Muscle of leg (tissue), 11 donors: ENCODE measurements around the gene FGD5. TPM values are rescaled to one million over a fixed set of nuclear protein-coding genes. Genes with fewer than 3 reads are reported as not detected.

Experiments used
- DNase-seq: peaks from one replicate; pipeline ENCODE4 v3.0.0; 2013
- H3K27ac ChIP-seq: one replicate; pipeline ENCODE4 v1.5.1; 2013; ENCODE audit warnings: mild to moderate bottlenecking, low read length, control low read depth
- H3K27me3 ChIP-seq: one replicate; pipeline ENCODE4 v1.6.1; 2013; ENCODE audit warnings: low read length; ENCODE audit not compliant: control insufficient read depth, insufficient read depth
- H3K36me3 ChIP-seq: one replicate; pipeline ENCODE4 v1.6.1; 2013; ENCODE audit warnings: low read length; ENCODE audit not compliant: control insufficient read depth, insufficient read depth
- H3K4me1 ChIP-seq: one replicate; pipeline ENCODE4 v1.6.1; 2013; ENCODE audit warnings: low read length; ENCODE audit not compliant: control insufficient read depth, insufficient read depth
- H3K4me3 ChIP-seq: one replicate; pipeline ENCODE4 v1.5.1; 2013; ENCODE audit warnings: low read length, control low read depth
- H3K9me3 ChIP-seq: replicated peaks from 2 replicates; pipeline ENCODE4 v1.6.1; 2013; ENCODE audit warnings: low read depth, low read length; ENCODE audit not compliant: control insufficient read depth
- WGBS: methylation state at CpG from one replicate; pipeline ENCODE4 v1.1.5; 2013; ENCODE audit warnings: missing lambda C conversion rate; ENCODE audit not compliant: insufficient coverage; 5-methylcytosine and 5-hydroxymethylcytosine counted together
- polyA plus RNA-seq, 8 donors: library from polyadenylated mRNA; unstranded; fragments of 120-200 nt; gene quantifications; one replicate each; pipeline versions ENCODE4 v1.2.1 to v1.2.3, GENCODE V29; 2013; ENCODE audit warnings: inconsistent platforms in 1 of 8, low replicate concordance in 1 of 8; ENCODE audit not compliant: insufficient read length in 8 of 8, insufficient read depth in 1 of 8
- total RNA-seq: library from RNA; stranded (reverse); fragments of 120-200 nt; gene quantifications from one replicate; pipeline ENCODE4 v1.2.4, GENCODE V29; 2013

FGD5 gene
- total and polyA plus RNA-seq, 9 donors, result 14.1 to 26.4 (median 20.0) TPM

DNA sequence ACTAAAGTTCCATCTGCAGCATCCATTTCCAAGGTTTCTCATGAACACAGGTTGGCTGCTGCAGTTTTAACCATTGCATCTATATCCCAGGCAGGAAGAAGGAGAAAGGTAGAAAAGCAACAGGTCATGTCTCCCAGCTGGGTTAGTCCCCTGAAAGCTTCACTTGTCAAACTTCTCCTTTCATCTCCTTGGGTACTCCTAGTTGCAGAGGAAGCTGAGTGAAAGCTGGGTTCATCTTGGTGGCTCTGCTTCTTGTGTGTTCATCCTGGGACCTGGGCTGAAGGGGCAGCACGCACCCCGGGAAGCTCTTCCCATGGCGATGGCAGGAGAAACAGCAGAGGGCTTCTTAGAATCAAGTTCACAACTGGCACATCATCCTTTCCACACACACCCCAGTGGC is 67.3 kb downstream of the FGD5 start:
- no peaks in the 10 kb centered on the region for H3K27me3 ChIP-seq
- H3K9me3 ChIP-seq, result no peaks in the 10 kb centered on the region
- H3K27ac ChIP-seq, result no peak overlapping the region
- peaks cover 4% of the 10 kb centered on the region for H3K36me3 ChIP-seq
- no peaks in the 10 kb centered on the region for H3K4me1 ChIP-seq
- WGBS, result no CpG with 5 or more reads among the region's 3 CpGs
- H3K4me3 ChIP-seq, result no peak overlapping the region
- no peak for DNase-seq

DNA sequence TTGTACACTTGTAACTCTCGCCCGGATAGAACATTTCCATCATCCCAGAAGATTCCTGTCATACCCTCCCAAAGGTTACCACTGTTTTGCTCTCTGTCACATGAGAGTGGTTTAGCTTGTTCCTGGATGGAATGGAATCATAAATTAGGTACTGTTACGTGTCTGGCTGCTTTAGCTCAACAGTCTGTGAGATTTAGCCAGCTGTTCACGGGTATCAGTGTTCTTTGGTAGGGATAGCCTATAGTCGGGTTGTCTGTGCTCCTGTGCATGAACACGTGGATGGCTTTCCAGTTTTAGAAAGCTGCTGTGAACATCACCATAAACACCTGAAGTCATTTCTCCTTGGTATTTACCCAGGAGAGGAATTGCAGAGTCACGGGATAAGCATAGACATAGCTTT is 70.4 kb downstream of the FGD5 start:
- Histone ChIP-seq H3K36me3 (no peaks in the 10 kb centered on the region), H3K4me3 (no peak overlapping the region), H3K4me1 (no peaks in the 10 kb centered on the region), H3K27ac (no peak overlapping the region), H3K27me3 (peaks cover 3% of the 10 kb centered on the region), H3K9me3 (no peaks in the 10 kb centered on the region)
- no peak for DNase-seq
- 34% methylated on average over 2 of the region's 7 CpGs for WGBS

DNA sequence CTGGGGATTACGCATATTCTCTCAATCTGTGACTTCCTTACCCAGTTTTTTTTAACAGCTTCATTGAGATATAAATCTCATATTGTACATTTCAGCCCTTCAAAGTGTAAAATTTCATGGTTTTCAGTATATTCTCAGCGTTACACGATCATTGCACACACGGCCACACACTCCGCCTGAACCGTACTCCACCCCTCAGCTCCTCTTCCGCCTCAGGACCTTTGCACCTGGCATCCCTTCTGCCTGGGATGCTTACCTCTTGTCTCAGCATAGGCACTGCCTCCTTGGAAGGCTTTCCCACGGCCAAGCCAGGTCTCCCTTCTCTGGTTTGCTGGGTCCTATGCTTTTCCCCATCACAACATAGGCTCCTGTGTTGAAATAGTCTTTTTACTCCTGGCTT is 71.2 kb downstream of the FGD5 start:
- H3K4me1 ChIP-seq, result no peaks in the 10 kb centered on the region
- WGBS, result 60% methylated on average over 6 of the region's 8 CpGs
- H3K4me3 ChIP-seq, result no peak overlapping the region
- H3K36me3 ChIP-seq, result no peaks in the 10 kb centered on the region
- no peak for DNase-seq
- H3K9me3 ChIP-seq, result no peaks in the 10 kb centered on the region
- H3K27ac ChIP-seq, result no peak overlapping the region
- peaks cover 3% of the 10 kb centered on the region for H3K27me3 ChIP-seq

DNA sequence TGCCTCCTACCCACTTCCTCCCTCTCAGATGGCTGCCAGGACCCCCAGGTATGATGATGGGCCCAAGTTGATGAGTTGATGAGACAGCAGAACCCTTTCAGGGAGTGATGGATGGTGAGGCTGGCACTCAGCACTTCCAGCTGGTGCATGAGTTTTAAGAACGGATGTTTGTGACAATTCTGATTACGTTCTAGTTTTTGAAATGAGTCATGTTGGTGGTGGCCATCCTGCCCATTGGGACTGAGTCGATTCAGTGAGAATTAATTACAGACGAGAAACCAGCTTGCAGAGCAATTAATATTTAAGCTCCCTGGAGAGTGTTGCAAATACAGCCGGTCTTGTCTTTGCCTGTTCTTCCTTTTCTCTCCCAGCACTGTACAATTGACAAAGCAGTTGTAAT is 71.7 kb downstream of the FGD5 start:
- no peak overlapping the region for H3K27ac ChIP-seq
- H3K9me3 ChIP-seq, result no peaks in the 10 kb centered on the region
- no peaks in the 10 kb centered on the region for H3K4me1 ChIP-seq
- H3K27me3 ChIP-seq, result peaks cover 3% of the 10 kb centered on the region
- DNase-seq, result no peak
- no peak overlapping the region for H3K4me3 ChIP-seq
- 20% methylated on average over 1 of the region's 5 CpGs for WGBS
- H3K36me3 ChIP-seq, result no peaks in the 10 kb centered on the region

DNA sequence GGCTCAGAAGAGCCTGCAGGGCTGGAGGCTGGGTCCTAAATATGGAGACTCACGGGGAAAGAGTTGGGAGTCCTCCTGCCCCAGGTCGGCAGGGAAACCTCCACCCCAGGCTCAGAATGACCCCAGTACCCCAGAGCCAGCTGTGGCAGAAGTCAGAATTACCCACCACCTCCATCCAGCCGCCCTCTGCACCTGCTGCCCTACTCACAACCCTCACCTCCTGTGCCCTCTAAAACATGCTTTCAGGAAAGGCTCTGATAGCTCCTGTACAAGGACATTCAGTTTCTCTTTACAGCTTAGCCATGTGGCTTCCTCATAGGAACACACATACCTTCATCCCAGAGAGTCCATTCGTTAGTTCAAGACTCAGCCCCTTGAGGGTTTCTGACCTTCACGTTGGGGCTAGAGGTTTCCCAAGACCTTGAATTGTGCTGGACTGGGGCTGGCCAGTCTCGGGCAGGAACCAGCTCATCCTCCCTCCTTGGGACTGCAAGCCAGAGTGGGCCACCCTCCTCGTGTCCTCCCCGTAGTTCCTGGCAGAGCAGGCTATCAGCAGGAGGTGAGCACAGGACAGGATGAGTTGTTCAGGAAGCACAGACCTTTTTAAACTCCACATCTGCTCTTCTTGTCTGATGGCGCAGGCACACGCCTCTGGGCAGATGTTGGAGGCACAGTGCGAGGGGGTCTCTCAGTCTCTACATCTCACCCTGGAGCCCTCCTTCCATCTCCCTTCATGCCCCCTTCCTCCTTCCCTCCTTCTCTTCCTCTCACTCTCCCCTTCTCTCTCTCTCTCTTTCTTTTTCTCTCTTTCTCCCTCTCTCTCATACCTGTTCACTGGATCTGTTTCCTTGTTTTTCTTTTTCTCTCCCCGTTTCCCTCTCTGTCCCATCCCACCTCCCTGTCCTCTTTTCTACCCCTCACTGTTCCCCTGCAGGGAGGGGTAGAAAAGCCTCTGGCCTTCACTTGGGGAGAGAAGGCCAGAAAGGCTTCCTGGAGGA is 72.7 kb downstream of the FGD5 start:
- no peak overlapping the region for H3K4me3 ChIP-seq
- no peaks in the 10 kb centered on the region for H3K36me3 ChIP-seq
- WGBS, result 64% methylated on average over 10 of the region's 12 CpGs
- no peaks in the 10 kb centered on the region for H3K9me3 ChIP-seq
- no peaks in the 10 kb centered on the region for H3K4me1 ChIP-seq
- no peak for DNase-seq
- no peak overlapping the region for H3K27ac ChIP-seq
- H3K27me3 ChIP-seq, result peaks cover 3% of the 10 kb centered on the region

DNA sequence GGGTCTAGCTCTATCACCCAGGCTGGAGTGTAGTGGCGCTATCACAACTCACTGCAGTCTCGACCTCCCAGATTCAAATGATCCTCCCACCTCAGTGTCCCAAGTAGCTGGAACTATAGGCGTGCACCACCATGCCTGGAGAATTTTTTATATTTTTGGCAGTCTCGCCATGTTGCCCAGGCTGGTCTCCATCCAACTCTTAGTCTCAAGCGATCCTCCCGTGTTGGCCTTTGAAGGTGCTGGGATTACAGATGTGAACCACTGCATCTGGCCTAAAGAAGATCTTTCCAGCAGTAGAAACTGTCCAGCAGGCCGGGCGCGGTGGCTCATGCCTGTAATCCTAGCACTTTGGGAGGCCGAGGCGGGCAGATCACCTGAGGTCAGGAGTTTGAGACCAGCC is 73.5 kb downstream of the FGD5 start:
- H3K36me3 ChIP-seq, result no peaks in the 10 kb centered on the region
- 88% methylated on average over 11 of the region's 11 CpGs for WGBS
- H3K27ac ChIP-seq, result no peak overlapping the region
- H3K9me3 ChIP-seq, result no peaks in the 10 kb centered on the region
- H3K4me3 ChIP-seq, result no peak overlapping the region
- peaks cover 3% of the 10 kb centered on the region for H3K27me3 ChIP-seq
- no peaks in the 10 kb centered on the region for H3K4me1 ChIP-seq
- no peak for DNase-seq

DNA sequence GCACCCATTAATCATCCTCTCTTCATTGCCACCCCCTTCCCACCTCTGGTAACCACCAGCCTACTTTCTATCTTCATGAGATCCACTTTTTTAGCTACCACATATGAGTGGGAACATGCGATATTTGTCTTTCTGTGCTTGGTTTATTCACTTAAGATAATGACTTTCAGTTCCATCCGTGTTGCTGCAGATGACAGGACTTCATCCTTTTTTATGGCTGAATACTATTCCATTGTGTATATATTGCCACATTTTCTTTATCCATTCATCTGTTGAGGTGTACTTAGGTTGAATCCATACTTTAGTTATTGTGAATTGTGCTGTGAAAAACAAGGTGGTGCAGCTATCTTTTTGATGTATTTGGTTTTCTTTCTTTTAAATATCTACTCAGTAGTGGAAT is 75.3 kb downstream of the FGD5 start:
- no peak overlapping the region for H3K27ac ChIP-seq
- no peaks in the 10 kb centered on the region for H3K9me3 ChIP-seq
- DNase-seq, result no peak
- no CpG with 5 or more reads among the region's 2 CpGs for WGBS
- H3K27me3 ChIP-seq, result peaks cover 3% of the 10 kb centered on the region
- no peaks in the 10 kb centered on the region for H3K4me1 ChIP-seq
- H3K36me3 ChIP-seq, result peaks cover 8% of the 10 kb centered on the region
- H3K4me3 ChIP-seq, result no peak overlapping the region

DNA sequence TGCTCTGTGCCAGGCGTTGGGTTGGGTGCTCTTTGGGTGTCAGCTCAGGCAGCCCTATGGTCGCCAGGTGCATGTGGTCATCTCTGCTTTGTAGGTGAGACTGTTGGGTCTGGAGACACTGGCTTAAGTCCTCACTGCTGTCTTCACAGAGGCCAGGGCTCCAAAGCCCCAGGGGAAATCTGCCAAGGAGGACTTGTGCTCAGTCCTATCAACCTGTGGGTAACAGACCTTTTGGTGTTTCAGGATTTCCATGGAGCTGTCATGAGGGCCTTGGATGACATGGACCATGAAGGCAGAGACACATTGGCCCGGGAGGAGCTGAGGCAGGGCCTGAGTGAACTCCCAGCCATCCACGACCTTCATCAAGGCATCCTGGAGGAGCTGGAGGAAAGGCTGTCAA is 78.5 kb downstream of the FGD5 start:
- no peak for DNase-seq
- H3K9me3 ChIP-seq, result no peaks in the 10 kb centered on the region
- 63% methylated on average over 3 of the region's 4 CpGs for WGBS
- H3K4me3 ChIP-seq, result no peak overlapping the region
- no peaks in the 10 kb centered on the region for H3K27me3 ChIP-seq
- peaks cover 2% of the 10 kb centered on the region for H3K4me1 ChIP-seq
- H3K27ac ChIP-seq, result no peak overlapping the region
- peaks cover 13% of the 10 kb centered on the region for H3K36me3 ChIP-seq

DNA sequence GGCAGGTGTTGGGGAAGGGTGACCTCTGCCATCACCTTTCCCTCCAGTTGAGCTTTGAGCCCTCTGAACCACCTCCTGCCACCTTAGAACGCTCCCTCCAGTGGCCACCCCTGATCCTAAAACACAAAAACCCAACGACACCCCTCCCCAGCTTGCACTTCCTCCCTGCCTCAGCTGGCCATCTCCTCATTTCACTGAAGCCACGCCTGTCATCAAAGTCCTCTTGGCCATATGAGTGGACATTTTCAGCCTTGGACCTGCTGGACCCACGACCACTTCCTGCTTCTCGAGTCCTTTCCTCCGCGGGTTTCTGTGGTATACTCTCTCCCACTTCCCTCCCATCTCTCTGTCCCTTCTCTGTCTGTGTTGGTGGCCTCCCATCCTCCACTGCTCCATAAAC is 80.2 kb downstream of the FGD5 start:
- no peak overlapping the region for H3K27ac ChIP-seq
- H3K36me3 ChIP-seq, result peaks cover 13% of the 10 kb centered on the region
- WGBS, result 71% methylated on average over 7 of the region's 7 CpGs
- no peaks in the 10 kb centered on the region for H3K27me3 ChIP-seq
- H3K4me1 ChIP-seq, result peaks cover 9% of the 10 kb centered on the region
- H3K9me3 ChIP-seq, result no peaks in the 10 kb centered on the region
- no peak overlapping the region for H3K4me3 ChIP-seq
- no peak for DNase-seq

DNA sequence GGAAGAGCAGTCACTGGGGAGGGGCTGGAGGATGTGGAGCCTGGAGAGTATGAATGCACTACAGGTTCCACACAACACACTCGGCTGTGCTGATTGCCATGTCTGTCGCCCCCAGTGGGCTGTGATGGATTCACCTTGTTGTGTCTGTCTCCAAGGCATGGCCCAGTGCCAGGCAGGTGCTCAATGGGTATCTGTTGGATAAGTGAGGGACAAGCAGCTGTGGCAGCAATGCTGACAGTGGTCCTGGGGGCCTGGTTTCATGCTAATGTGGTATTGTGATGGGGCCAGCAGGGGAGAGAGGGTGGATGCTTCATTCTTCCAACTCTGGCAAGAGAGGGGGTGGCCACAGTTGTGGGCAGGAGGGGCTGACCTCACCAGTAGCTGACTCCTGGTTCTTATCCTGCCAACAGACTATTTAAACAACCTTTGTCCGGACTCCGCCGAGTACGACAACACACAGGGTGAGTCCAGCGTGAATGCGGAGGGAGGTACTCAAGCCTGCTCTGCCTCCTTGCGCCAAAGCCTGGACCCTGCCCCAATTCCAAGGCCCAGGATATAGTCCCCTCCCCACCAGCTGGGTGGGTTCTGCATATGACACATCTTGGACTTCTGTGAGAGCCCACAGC is 81.3 kb downstream of the FGD5 start:
- H3K4me1 ChIP-seq, result peaks cover 9% of the 10 kb centered on the region
- H3K4me3 ChIP-seq, result no peak overlapping the region
- H3K36me3 ChIP-seq, result peaks cover 13% of the 10 kb centered on the region
- H3K27me3 ChIP-seq, result no peaks in the 10 kb centered on the region
- no peak overlapping the region for H3K27ac ChIP-seq
- peaks cover 2% of the 10 kb centered on the region for H3K9me3 ChIP-seq
- DNase-seq, result no peak
- WGBS, result no CpG with 5 or more reads among the region's 9 CpGs
